ENCODE results near the gene PPP2R5C.

- no peak for TF ChIP-seq POLR2AphosphoS5 (IDR thresholded peaks at IDR 0.05)
- TF ChIP-seq POLR2A (IDR thresholded peaks at IDR 0.05), result no peak
- TF ChIP-seq, protein P1, sequence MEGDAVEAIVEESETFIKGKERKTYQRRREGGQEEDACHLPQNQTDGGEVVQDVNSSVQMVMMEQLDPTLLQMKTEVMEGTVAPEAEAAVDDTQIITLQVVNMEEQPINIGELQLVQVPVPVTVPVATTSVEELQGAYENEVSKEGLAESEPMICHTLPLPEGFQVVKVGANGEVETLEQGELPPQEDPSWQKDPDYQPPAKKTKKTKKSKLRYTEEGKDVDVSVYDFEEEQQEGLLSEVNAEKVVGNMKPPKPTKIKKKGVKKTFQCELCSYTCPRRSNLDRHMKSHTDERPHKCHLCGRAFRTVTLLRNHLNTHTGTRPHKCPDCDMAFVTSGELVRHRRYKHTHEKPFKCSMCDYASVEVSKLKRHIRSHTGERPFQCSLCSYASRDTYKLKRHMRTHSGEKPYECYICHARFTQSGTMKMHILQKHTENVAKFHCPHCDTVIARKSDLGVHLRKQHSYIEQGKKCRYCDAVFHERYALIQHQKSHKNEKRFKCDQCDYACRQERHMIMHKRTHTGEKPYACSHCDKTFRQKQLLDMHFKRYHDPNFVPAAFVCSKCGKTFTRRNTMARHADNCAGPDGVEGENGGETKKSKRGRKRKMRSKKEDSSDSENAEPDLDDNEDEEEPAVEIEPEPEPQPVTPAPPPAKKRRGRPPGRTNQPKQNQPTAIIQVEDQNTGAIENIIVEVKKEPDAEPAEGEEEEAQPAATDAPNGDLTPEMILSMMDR (IDR thresholded peaks at IDR 0.05), result no peak
Observed at GRCh38 chr14:101875041-101875726, 113.7 kb downstream of the PPP2R5C start.

Measured in transverse colon (tissue), 4 donors.